ENCODE data around the gene FAM168B. TPM values are rescaled to one million over a fixed set of nuclear protein-coding genes. Genes with fewer than 3 reads are reported as not detected.

Gene FAM168B
- total RNA-seq, 1 donor from 2014 or later: 214 TPM

DNA sequence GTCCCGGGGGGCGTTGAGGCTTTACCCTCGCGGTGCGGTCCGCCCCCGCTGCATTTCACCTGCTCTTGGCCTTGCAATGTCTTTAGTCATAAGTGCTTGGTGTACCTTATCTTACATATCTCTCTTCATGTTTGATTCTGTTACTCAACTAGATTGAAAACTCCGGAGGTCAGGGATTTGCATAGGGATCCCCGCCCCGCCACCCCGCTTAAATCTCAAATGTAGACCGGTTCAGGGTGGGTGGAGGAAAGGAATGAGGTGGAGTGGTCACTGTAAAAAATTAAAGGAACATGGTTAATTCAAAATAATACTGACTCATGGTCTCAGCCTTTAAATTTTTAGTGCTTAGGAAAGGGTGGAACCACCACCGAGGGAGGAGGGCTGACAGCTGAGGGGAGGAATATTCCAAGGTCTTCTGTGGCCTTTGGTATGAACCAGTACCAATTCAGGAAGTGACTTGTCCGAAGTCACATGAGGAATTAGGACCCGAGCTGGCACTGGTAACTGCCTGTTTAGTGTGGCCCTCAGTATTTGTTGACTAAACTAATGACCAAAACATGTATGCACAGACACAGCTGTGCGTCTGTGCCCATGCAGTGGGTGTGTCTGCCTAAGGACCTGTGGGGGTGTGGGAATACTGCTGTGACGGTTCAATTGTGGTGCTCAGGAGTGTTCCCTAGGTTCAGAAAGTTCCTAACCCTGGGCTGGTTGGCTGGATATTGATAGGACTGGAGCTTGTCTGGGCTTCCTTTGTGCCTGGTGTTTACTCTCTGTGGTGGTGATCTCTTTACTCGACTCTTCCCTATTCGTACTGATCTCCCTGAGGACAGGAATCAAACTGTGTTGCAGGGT, 12.9 kb upstream of the FAM168B start:
- DNase-seq (ENCODE audit: low read depth): peak; percentile 66
- Histone ChIP-seq H3K27me3 (ENCODE audit: control insufficient read depth, insufficient read depth, low read length) (no peaks in the 10 kb centered on the region), H3K4me3 (ENCODE audit: low read depth, low read length) (peak overlapping the region; percentile 98), H3K36me3 (ENCODE audit: control insufficient read depth, insufficient read depth, low read length) (no peaks in the 10 kb centered on the region)
- no peak for FAIRE-seq
- TF ChIP-seq, protein P1, sequence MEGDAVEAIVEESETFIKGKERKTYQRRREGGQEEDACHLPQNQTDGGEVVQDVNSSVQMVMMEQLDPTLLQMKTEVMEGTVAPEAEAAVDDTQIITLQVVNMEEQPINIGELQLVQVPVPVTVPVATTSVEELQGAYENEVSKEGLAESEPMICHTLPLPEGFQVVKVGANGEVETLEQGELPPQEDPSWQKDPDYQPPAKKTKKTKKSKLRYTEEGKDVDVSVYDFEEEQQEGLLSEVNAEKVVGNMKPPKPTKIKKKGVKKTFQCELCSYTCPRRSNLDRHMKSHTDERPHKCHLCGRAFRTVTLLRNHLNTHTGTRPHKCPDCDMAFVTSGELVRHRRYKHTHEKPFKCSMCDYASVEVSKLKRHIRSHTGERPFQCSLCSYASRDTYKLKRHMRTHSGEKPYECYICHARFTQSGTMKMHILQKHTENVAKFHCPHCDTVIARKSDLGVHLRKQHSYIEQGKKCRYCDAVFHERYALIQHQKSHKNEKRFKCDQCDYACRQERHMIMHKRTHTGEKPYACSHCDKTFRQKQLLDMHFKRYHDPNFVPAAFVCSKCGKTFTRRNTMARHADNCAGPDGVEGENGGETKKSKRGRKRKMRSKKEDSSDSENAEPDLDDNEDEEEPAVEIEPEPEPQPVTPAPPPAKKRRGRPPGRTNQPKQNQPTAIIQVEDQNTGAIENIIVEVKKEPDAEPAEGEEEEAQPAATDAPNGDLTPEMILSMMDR (IDR thresholded peaks at IDR 0.05; ENCODE audit: insufficient read depth, low read length, severe bottlenecking): no peak

DNA sequence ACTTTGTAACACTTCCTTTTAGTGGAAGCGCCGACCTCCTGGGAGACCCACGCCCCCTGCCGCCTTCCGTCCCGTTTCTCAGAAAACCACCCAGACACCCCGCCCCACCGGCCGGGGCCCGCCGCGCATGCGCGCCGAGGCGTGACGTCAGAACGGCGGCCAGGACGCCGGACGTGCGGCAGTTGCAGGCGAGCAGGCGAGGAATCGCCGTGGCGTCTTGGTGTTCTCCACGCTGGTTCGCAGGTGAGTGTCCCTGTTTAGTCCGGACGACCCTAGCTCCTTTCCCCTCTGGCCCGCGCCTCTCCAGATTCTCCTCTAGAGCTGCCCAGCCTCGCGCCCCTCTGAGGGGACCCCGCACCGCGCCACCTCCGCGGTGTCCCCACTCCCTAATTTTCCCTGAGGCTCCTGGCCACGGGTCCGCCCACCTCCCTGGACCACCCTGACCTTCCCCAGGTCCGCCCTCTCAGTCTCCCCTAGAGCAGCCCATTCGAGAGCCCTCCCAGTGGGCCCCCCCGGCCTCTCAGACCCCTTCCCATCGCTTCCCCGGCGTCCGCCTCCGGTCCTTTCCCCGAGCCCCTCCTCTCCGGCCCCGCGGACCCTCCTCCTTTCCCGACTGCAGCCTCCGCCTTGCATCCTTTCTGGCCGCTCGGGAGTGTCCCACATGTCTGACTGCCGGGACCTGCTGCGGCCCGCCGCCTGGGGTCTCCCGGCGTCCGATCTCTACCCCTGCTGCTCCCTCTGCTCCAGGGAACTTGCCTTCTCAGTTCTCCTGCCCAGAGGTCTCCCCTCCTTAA, 12.1 kb upstream of the FAM168B start, which contains the start of gene PLEKHB2:
Gene PLEKHB2, plus strand, starts transcription at position 181 of the 794 bp plus-strand sequence. CDS start 15,606 bp downstream, outside the sequence.
- Histone ChIP-seq H3K4me3 (ENCODE audit: low read depth, low read length) (peak within 1 kb of the TSS; percentile 98), H3K27me3 (ENCODE audit: control insufficient read depth, insufficient read depth, low read length) (no peaks in the 10 kb centered on the region), H3K36me3 (ENCODE audit: control insufficient read depth, insufficient read depth, low read length) (no peaks in the 10 kb centered on the region)
- TF ChIP-seq, protein P1 (IDR thresholded peaks at IDR 0.05; ENCODE audit: insufficient read depth, low read length, severe bottlenecking): peak; percentile 27
- DNase-seq (ENCODE audit: low read depth) (peak; percentile 74), FAIRE-seq (no peak)

DNA sequence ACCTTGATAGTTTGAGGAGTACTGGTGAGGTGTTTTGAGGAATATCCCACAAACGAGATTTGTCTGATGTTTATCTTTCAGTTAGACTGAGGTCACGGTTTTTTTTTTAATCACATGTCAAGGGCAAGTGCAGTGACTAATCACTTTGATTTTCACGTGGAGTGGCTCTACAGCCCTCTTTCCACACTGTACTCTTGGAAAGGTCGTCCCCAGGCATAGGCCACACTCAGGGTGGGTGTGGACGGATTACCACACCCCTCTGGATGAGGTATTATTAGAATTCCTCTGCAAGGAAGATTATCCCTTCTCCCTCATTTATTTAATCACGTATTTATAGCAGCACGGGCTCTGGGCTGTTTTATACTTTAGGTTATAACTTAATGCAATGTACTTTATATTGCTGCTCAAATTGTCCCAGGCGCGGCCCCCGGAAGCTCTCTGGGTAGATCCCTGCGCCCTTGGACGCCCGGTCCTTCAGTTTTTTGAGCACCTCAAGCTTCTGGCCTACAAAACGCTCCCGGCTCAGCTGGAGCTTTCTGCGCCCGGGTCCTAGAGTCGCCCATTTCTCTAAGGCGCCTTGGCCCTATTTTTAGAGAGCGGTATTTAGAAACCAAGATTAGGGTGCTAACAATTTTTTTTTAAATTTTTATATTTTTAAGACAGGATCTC, 11.4 kb upstream of the FAM168B start:
- H3K4me3 ChIP-seq (ENCODE audit: low read depth, low read length): peak overlapping the region; percentile 98
- no peak for FAIRE-seq
- H3K27me3 ChIP-seq (ENCODE audit: control insufficient read depth, insufficient read depth, low read length): no peaks in the 10 kb centered on the region
- TF ChIP-seq, protein P1 (IDR thresholded peaks at IDR 0.05; ENCODE audit: insufficient read depth, low read length, severe bottlenecking): no peak
- H3K36me3 ChIP-seq (ENCODE audit: control insufficient read depth, insufficient read depth, low read length): no peaks in the 10 kb centered on the region
- DNase-seq (ENCODE audit: low read depth): peak; percentile 75

DNA sequence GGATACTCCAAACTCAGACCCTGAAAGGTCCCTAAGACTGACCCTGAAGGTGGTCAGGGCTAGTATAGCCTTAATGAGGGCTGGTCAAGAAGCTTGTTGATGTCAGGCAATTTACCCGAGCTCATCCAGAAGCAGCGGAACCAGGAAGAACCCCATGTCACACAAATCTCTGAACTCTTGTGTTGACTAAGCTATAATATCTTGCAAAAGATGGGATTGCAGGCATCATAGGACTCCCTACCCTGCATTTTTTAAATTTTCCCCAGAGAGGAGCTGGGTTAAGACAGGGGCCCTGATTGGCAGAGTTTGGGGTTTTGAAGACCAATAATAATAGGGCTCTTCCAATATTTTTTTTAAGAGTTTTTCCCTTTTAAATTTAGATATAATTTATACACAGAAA, 9.9 kb upstream of the FAM168B start:
- TF ChIP-seq, protein P1 (IDR thresholded peaks at IDR 0.05; ENCODE audit: insufficient read depth, low read length, severe bottlenecking): no peak
- FAIRE-seq (no peak), DNase-seq (ENCODE audit: low read depth) (no peak)
- H3K36me3 ChIP-seq (ENCODE audit: control insufficient read depth, insufficient read depth, low read length): no peaks in the 10 kb centered on the region
- H3K27me3 ChIP-seq (ENCODE audit: control insufficient read depth, insufficient read depth, low read length): no peaks in the 10 kb centered on the region
- no peak overlapping the region for H3K4me3 ChIP-seq (ENCODE audit: low read depth, low read length)

DNA sequence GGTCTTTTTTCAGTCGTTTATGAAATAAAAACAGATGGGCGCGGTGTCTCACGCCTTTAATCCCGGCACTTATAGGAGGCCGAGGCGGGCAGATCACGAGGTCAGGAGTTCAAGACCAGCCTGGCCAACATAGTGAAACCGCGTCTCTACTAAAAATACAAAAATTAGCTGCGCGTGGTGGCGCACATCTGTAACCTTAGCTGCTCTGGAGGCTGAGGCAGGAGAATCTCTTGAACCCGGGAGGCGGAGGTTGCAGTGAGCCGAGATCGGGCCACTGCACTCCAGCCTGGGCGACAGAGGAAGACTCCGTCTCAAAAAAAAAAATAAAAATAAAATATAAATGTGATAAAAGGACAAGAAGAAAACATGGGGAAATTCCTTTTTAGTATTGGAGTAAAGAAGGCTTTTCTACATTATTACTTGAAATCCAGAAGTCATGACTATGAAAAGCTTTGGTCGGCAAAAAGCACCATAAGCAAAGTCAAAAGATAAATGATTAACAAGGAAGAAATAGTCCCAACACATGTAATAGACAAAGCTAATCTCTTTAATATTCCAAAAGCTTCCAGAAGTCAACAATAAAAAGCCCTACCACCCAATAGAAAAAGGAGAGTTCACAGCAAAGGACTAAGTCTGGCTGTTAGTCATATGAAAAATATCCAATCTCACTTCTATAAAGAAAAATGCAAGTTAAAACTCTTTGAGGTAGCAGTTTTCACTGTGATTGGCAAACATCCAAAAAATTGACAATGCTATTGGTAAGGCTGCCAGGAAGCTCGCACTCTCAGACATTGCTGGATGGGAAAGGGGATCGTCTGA, 1.4 kb upstream of the FAM168B start:
- no peaks in the 10 kb centered on the region for H3K36me3 ChIP-seq (ENCODE audit: control insufficient read depth, insufficient read depth, low read length)
- FAIRE-seq (no peak), DNase-seq (ENCODE audit: low read depth) (peak; percentile 28)
- TF ChIP-seq, protein P1 (IDR thresholded peaks at IDR 0.05; ENCODE audit: insufficient read depth, low read length, severe bottlenecking): no peak
- no peak overlapping the region for H3K4me3 ChIP-seq (ENCODE audit: low read depth, low read length)
- H3K27me3 ChIP-seq (ENCODE audit: control insufficient read depth, insufficient read depth, low read length): no peaks in the 10 kb centered on the region

Measured in bronchial epithelial cell (primary cell).